Astrocyte (in vitro differentiated cells and primary cell): Measurements from ENCODE around the gene MDK. TPM values are rescaled to one million over a fixed set of nuclear protein-coding genes. Genes with fewer than 3 reads are reported as not detected.

Experiments used
- DNase-seq: peaks from one replicate; pipeline ENCODE4 v3.0.0-alpha.2; 2010; ENCODE audit warnings: low read depth
- FAIRE-seq: peaks from 2 replicates; lab custom pipeline; 2011; peaks lifted over from hg19 to GRCh38; lab: Jason Lieb, UNC
- H2AFZ ChIP-seq: 2 replicates; pipeline ENCODE4 v1.6.0; 2012; ENCODE audit warnings: low read depth, low read length, inconsistent platforms
- H3K27ac ChIP-seq: 2 replicates; pipeline ENCODE4 v1.5.1; 2011; ENCODE audit warnings: low read depth, low read length, inconsistent platforms
- H3K27me3 ChIP-seq: 2 replicates; pipeline ENCODE4 v1.6.0; 2011; ENCODE audit warnings: low read length, inconsistent platforms; ENCODE audit not compliant: insufficient read depth
- H3K36me3 ChIP-seq: 2 replicates; pipeline ENCODE4 v1.5.1; 2011; ENCODE audit warnings: low read length, inconsistent platforms; ENCODE audit not compliant: insufficient read depth
- H3K4me1 ChIP-seq: 2 replicates; pipeline ENCODE4 v1.5.1; 2011; ENCODE audit warnings: low read length, inconsistent platforms; ENCODE audit not compliant: insufficient read depth
- H3K4me2 ChIP-seq: 2 replicates; pipeline ENCODE4 v1.6.0; 2012; ENCODE audit warnings: low read length, inconsistent platforms
- H3K4me3 ChIP-seq: 2 replicates; pipeline ENCODE4 v1.5.1; 2011; ENCODE audit warnings: low read depth, mild to moderate bottlenecking, low read length, inconsistent platforms; ENCODE audit not compliant: insufficient read depth
- H3K79me2 ChIP-seq: 2 replicates; pipeline ENCODE4 v1.6.0; 2012; ENCODE audit warnings: mild to moderate bottlenecking, low read length, inconsistent platforms; ENCODE audit not compliant: insufficient read depth
- H3K9ac ChIP-seq: 2 replicates; pipeline ENCODE4 v1.6.0; 2012; ENCODE audit warnings: mild to moderate bottlenecking, low read length, inconsistent platforms
- H3K9me3 ChIP-seq: 2 replicates; pipeline ENCODE4 v1.5.1; 2012; ENCODE audit warnings: low read depth, mild to moderate bottlenecking, low read length, inconsistent platforms; ENCODE audit not compliant: insufficient read depth
- H4K20me1 ChIP-seq: 2 replicates; pipeline ENCODE4 v1.6.0; 2012; ENCODE audit warnings: low read length, inconsistent platforms; ENCODE audit not compliant: insufficient read depth
- H3K27ac Mint-ChIP-seq: one replicate; pipeline ENCODE4 v1.8.0; 2021; ENCODE audit warnings: mild to moderate bottlenecking, mixed read lengths; ENCODE audit not compliant: unreplicated experiment
- H3K27me3 Mint-ChIP-seq: one replicate; pipeline ENCODE4 v1.8.0; 2021; ENCODE audit warnings: low read depth, mixed read lengths; ENCODE audit not compliant: unreplicated experiment
- H3K36me3 Mint-ChIP-seq: one replicate; pipeline ENCODE4 v1.8.0; 2021; ENCODE audit warnings: low read depth, mixed read lengths; ENCODE audit not compliant: unreplicated experiment
- H3K4me1 Mint-ChIP-seq: one replicate; pipeline ENCODE4 v1.8.0; 2021; ENCODE audit warnings: low read depth, mixed read lengths; ENCODE audit not compliant: unreplicated experiment
- H3K4me3 Mint-ChIP-seq: one replicate; pipeline ENCODE4 v1.8.0; 2021; ENCODE audit warnings: mild to moderate bottlenecking, moderate library complexity, mixed read lengths; ENCODE audit not compliant: unreplicated experiment
- H3K9me3 Mint-ChIP-seq: one replicate; pipeline ENCODE4 v1.8.0; 2021; ENCODE audit warnings: mild to moderate bottlenecking, mixed read lengths; ENCODE audit not compliant: unreplicated experiment
- EZH2 ChIP-seq: IDR thresholded peaks from 2 replicates; pipeline ENCODE4 v1.6.1; 2012; ENCODE audit warnings: mild to moderate bottlenecking, low read length, inconsistent platforms; ENCODE audit not compliant: insufficient read depth
- total RNA-seq: library from RNA; stranded (reverse); gene quantifications from 2 replicates; pipeline ENCODE4 v1.2.1, GENCODE V29; 2021
- TF ChIP-seq, protein P1 (sequence below): IDR thresholded peaks from 2 replicates; pipeline ENCODE4 v1.5.1; 2011; ENCODE audit warnings: low read depth, mild to moderate bottlenecking, inconsistent platforms, low read length, moderate library complexity; ENCODE audit not compliant: insufficient read depth

Gene MDK
- total RNA-seq, 1 donor from 2014 or later: 325 TPM

- Histone ChIP-seq H3K9me3 (no peaks in the 10 kb centered on the region), H2AFZ (no peak overlapping the region), H4K20me1 (peaks cover 4% of the 10 kb centered on the region), H3K27ac (no peak overlapping the region), H3K79me2 (no peaks in the 10 kb centered on the region), H3K36me3 (no peaks in the 10 kb centered on the region), H3K4me3 (no peak overlapping the region), H3K9ac (no peak overlapping the region), H3K27me3 (no peaks in the 10 kb centered on the region), H3K4me2 (no peak overlapping the region), H3K4me1 (no peaks in the 10 kb centered on the region)
- Mint-ChIP-seq H3K27ac (no peak overlapping the region), H3K9me3 (no peaks in the 10 kb centered on the region), H3K36me3 (peaks cover 15% of the 10 kb centered on the region), H3K4me3 (no peak overlapping the region), H3K27me3 (no peaks in the 10 kb centered on the region), H3K4me1 (no peaks in the 10 kb centered on the region)
- DNase-seq (no peak), FAIRE-seq (no peak)
- TF ChIP-seq, protein P1, sequence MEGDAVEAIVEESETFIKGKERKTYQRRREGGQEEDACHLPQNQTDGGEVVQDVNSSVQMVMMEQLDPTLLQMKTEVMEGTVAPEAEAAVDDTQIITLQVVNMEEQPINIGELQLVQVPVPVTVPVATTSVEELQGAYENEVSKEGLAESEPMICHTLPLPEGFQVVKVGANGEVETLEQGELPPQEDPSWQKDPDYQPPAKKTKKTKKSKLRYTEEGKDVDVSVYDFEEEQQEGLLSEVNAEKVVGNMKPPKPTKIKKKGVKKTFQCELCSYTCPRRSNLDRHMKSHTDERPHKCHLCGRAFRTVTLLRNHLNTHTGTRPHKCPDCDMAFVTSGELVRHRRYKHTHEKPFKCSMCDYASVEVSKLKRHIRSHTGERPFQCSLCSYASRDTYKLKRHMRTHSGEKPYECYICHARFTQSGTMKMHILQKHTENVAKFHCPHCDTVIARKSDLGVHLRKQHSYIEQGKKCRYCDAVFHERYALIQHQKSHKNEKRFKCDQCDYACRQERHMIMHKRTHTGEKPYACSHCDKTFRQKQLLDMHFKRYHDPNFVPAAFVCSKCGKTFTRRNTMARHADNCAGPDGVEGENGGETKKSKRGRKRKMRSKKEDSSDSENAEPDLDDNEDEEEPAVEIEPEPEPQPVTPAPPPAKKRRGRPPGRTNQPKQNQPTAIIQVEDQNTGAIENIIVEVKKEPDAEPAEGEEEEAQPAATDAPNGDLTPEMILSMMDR: no peak
- TF ChIP-seq EZH2: no peak
These were observed 6.7 kb upstream of the MDK start for GRCh38 chr11:46374815-46375214.

- Histone ChIP-seq H4K20me1 (no peaks in the 10 kb centered on the region), H3K79me2 (no peaks in the 10 kb centered on the region), H3K9me3 (no peaks in the 10 kb centered on the region), H3K27ac (no peak overlapping the region), H3K36me3 (no peaks in the 10 kb centered on the region), H2AFZ (no peak overlapping the region), H3K27me3 (no peaks in the 10 kb centered on the region), H3K9ac (no peak overlapping the region), H3K4me2 (no peak overlapping the region), H3K4me1 (no peaks in the 10 kb centered on the region), H3K4me3 (no peak overlapping the region)
- peaks cover 15% of the 10 kb centered on the region for H3K36me3 Mint-ChIP-seq
- FAIRE-seq (no peak), DNase-seq (no peak)
- no peak overlapping the region for H3K27ac Mint-ChIP-seq
- peak overlapping the region; percentile 34 for H3K4me3 Mint-ChIP-seq
- no peaks in the 10 kb centered on the region for H3K9me3 Mint-ChIP-seq
- H3K27me3 Mint-ChIP-seq: no peaks in the 10 kb centered on the region
- H3K4me1 Mint-ChIP-seq: no peaks in the 10 kb centered on the region
- TF ChIP-seq, protein P1: no peak
- TF ChIP-seq EZH2: no peak
These were observed 5.9 kb upstream of the MDK start for GRCh38 chr11:46375392-46376101.

GRCh38 chr11:46376258-46377050 lies 5.0 kb upstream of the MDK start:
- Mint-ChIP-seq H3K4me1 (no peaks in the 10 kb centered on the region), H3K9me3 (no peaks in the 10 kb centered on the region), H3K36me3 (peaks cover 15% of the 10 kb centered on the region), H3K27ac (no peak overlapping the region), H3K4me3 (no peak overlapping the region), H3K27me3 (no peaks in the 10 kb centered on the region)
- no peaks in the 10 kb centered on the region for H3K79me2 ChIP-seq
- H3K36me3 ChIP-seq: no peaks in the 10 kb centered on the region
- FAIRE-seq (no peak), DNase-seq (no peak)
- no peak for TF ChIP-seq EZH2
- TF ChIP-seq, protein P1: no peak
- H3K9me3 ChIP-seq: no peaks in the 10 kb centered on the region
- no peak overlapping the region for H3K27ac ChIP-seq
- no peak overlapping the region for H3K4me3 ChIP-seq
- no peaks in the 10 kb centered on the region for H3K27me3 ChIP-seq
- no peak overlapping the region for H3K9ac ChIP-seq
- H3K4me2 ChIP-seq: no peak overlapping the region
- H2AFZ ChIP-seq: no peak overlapping the region
- H3K4me1 ChIP-seq: no peaks in the 10 kb centered on the region
- H4K20me1 ChIP-seq: no peaks in the 10 kb centered on the region
